OCI-LY1 (cell line): ENCODE results near the gene EPC2.
"Not testable (repeated sequence)": the region's sequence is repeated elsewhere in the genome, so short reads cannot be mapped to it uniquely, and the experiment has no call there.

Experiments
- CTCF ChIP-seq: fragments of 200-600 bp; sonication (generic), shearing (Covaris generic); IDR thresholded peaks from 2 replicates; pipeline ENCODE4 v1.5.1; 2017; ENCODE audit warnings: mild to moderate bottlenecking, antibody characterized with exemption, low read length, moderate library complexity, mixed read lengths
- EZH2 ChIP-seq: fragments of 200-600 bp; sonication (generic), shearing (Covaris generic); IDR thresholded peaks from 2 replicates; pipeline ENCODE4 v1.8.0; 2017; ENCODE audit warnings: borderline replicate concordance, mixed run types, mild to moderate bottlenecking, antibody characterized with exemption, low read length, moderate library complexity, mixed read lengths

- TF ChIP-seq CTCF, EZH2: not testable (repeated sequence)
Measured at GRCh38 chr2:148678302-148679179, 34.0 kb downstream of the EPC2 start.
